Osteoblast (primary cell): ENCODE measurements around the gene LLGL2. TPM values are rescaled to one million over a fixed set of nuclear protein-coding genes. Genes with fewer than 3 reads are reported as not detected.

ENCODE experiments used
- DNase-seq: peaks from one replicate; pipeline ENCODE4 v3.0.0; 2011; ENCODE audit warnings: low spot score, mixed read lengths; ENCODE audit not compliant: insufficient read length; ENCODE audit errors: missing footprints
- H2AFZ ChIP-seq: 2 replicates; pipeline ENCODE4 v1.6.0; 2011; ENCODE audit warnings: mild to moderate bottlenecking, low read length
- H3K27ac ChIP-seq: 2 replicates; pipeline ENCODE4 v1.5.1; 2011; ENCODE audit warnings: mild to moderate bottlenecking, low read depth, low read length, moderate library complexity
- H3K27me3 ChIP-seq: 2 replicates; pipeline ENCODE4 v1.6.0; 2012; ENCODE audit warnings: mild to moderate bottlenecking, control low read depth, inconsistent platforms, low read length, moderate library complexity; ENCODE audit not compliant: insufficient read depth
- H3K36me3 ChIP-seq: 2 replicates; pipeline ENCODE4 v1.5.1; 2011; ENCODE audit warnings: mild to moderate bottlenecking, low read length, control low read depth, moderate library complexity; ENCODE audit not compliant: insufficient read depth
- H3K4me1 ChIP-seq: 2 replicates; pipeline ENCODE4 v1.5.1; 2011; ENCODE audit warnings: mild to moderate bottlenecking, low read length, control low read depth, moderate library complexity; ENCODE audit not compliant: insufficient read depth
- H3K4me2 ChIP-seq: 2 replicates; pipeline ENCODE4 v1.6.0; 2011; ENCODE audit warnings: mild to moderate bottlenecking, low read length; ENCODE audit not compliant: insufficient read depth
- H3K4me3 ChIP-seq: fragments of 200-600 bp; sonication (generic); 3 replicates; pipeline ENCODE4 v1.5.1; 2012; ENCODE audit warnings: mild to moderate bottlenecking, low read length, inconsistent platforms; ENCODE audit not compliant: insufficient read depth
- H3K79me2 ChIP-seq: 2 replicates; pipeline ENCODE4 v1.6.0; 2012; ENCODE audit warnings: mild to moderate bottlenecking, low read length, control low read depth, inconsistent platforms; ENCODE audit not compliant: insufficient read depth
- H3K9me3 ChIP-seq: 2 replicates; pipeline ENCODE4 v1.5.1; 2011; ENCODE audit warnings: low read depth, low read length, control low read depth
- H4K20me1 ChIP-seq: 2 replicates; pipeline ENCODE4 v1.6.0; 2012; ENCODE audit warnings: mild to moderate bottlenecking, low read length, control low read depth; ENCODE audit not compliant: insufficient read depth
- CTCF ChIP-seq: IDR thresholded peaks from 2 replicates; pipeline ENCODE4 v1.5.1; 2011; ENCODE audit warnings: mild to moderate bottlenecking, low read depth, low read length, moderate library complexity; ENCODE audit errors: extremely low read depth
- total RNA-seq: library from RNA; depleted of rRNA; stranded (reverse); fragments of >200 nt; gene quantifications from 2 replicates; pipeline ENCODE4 v1.2.3, GENCODE V29; 2012

LLGL2 gene
- total RNA-seq, 1 donor, result 0.36 TPM

GRCh38 chr17:75546181-75546580, 20.7 kb downstream of the LLGL2 start:
- Histone ChIP-seq H3K36me3 (no peaks in the 10 kb centered on the region), H3K27me3 (peaks cover 9% of the 10 kb centered on the region), H3K9me3 (no peaks in the 10 kb centered on the region), H3K79me2 (no peaks in the 10 kb centered on the region), H3K27ac (no peak overlapping the region), H2AFZ (no peak overlapping the region), H4K20me1 (no peaks in the 10 kb centered on the region), H3K4me2 (no peak overlapping the region), H3K4me1 (no peaks in the 10 kb centered on the region), H3K4me3 (no peak overlapping the region)
- DNase-seq, result no peak
- no peak for TF ChIP-seq CTCF

- H3K4me1 ChIP-seq, result no peaks in the 10 kb centered on the region
- no peaks in the 10 kb centered on the region for H3K79me2 ChIP-seq
- no peaks in the 10 kb centered on the region for H4K20me1 ChIP-seq
- no peak for DNase-seq
- H2AFZ ChIP-seq, result no peak overlapping the region
- H3K4me2 ChIP-seq, result no peak overlapping the region
- peaks cover 9% of the 10 kb centered on the region for H3K27me3 ChIP-seq
- no peak for TF ChIP-seq CTCF
- H3K9me3 ChIP-seq, result no peaks in the 10 kb centered on the region
- H3K4me3 ChIP-seq, result no peak overlapping the region
- H3K27ac ChIP-seq, result no peak overlapping the region
- H3K36me3 ChIP-seq, result no peaks in the 10 kb centered on the region
These were observed 21.6 kb downstream of the LLGL2 start for GRCh38 chr17:75547091-75547490.

GRCh38 chr17:75548813-75549212, 23.3 kb downstream of the LLGL2 start:
- H3K4me2 ChIP-seq, result no peak overlapping the region
- H3K4me3 ChIP-seq, result no peak overlapping the region
- H3K9me3 ChIP-seq, result no peaks in the 10 kb centered on the region
- no peaks in the 10 kb centered on the region for H3K79me2 ChIP-seq
- H3K36me3 ChIP-seq, result no peaks in the 10 kb centered on the region
- no peak for DNase-seq
- no peak overlapping the region for H3K27ac ChIP-seq
- H3K4me1 ChIP-seq, result no peaks in the 10 kb centered on the region
- H4K20me1 ChIP-seq, result no peaks in the 10 kb centered on the region
- H3K27me3 ChIP-seq, result peaks cover 7% of the 10 kb centered on the region
- H2AFZ ChIP-seq, result no peak overlapping the region
- TF ChIP-seq CTCF, result no peak

GRCh38 chr17:75549246-75550138, 24.0 kb downstream of the LLGL2 start:
- no peaks in the 10 kb centered on the region for H4K20me1 ChIP-seq
- no peak overlapping the region for H3K27ac ChIP-seq
- H3K4me2 ChIP-seq, result no peak overlapping the region
- H3K9me3 ChIP-seq, result no peaks in the 10 kb centered on the region
- H3K79me2 ChIP-seq, result no peaks in the 10 kb centered on the region
- no peaks in the 10 kb centered on the region for H3K36me3 ChIP-seq
- no peak overlapping the region for H2AFZ ChIP-seq
- TF ChIP-seq CTCF, result no peak
- H3K27me3 ChIP-seq, result peaks cover 7% of the 10 kb centered on the region
- H3K4me3 ChIP-seq, result no peak overlapping the region
- H3K4me1 ChIP-seq, result no peaks in the 10 kb centered on the region
- no peak for DNase-seq
